Common myeloid progenitor, CD34-positive (primary cell): ENCODE data around the gene CEP295NL.
"Not testable (repeated sequence)": the region's sequence is repeated elsewhere in the genome, so short reads cannot be mapped to it uniquely, and the experiment has no call there.

Source experiments
- CTCF ChIA-PET: fragments of 350-600 bp; sonication (Branson Sonifier 250); formaldehyde crosslinking; loops from one replicate; lab custom pipeline; 2021; ENCODE audit warnings: antibody characterized with exemption; lab: Charles Lee
- POLR2A ChIA-PET: fragments of 350-600 bp; sonication (Branson Sonifier 250); formaldehyde crosslinking; loops from one replicate; lab custom pipeline; 2021; ENCODE audit warnings: antibody characterized with exemption; lab: Charles Lee
- DNase-seq, 3 donors: peaks; one replicate each; pipeline versions ENCODE4 v3.0.0 to v3.0.0-alpha.2; 2013
- H3K27ac ChIP-seq, 2 experiments: 1 replicate in 1 of 2; 2 replicates in 1 of 2; pipeline ENCODE4 v1.7.0; 2013; ENCODE audit warnings: inconsistent platforms in 2 of 2, low read length in 2 of 2, mild to moderate bottlenecking in 2 of 2, low read depth in 1 of 2, moderate library complexity in 1 of 2; ENCODE audit not compliant: severe bottlenecking in 2 of 2, insufficient read depth in 1 of 2, poor library complexity in 1 of 2
- H3K27me3 ChIP-seq, 5 experiments: replicated peaks in 2 of 5; 1 replicate in 3 of 5; 2 replicates in 2 of 5; pipeline versions ENCODE4 v1.6.1 to v1.7.0; 2013; ENCODE audit warnings: low read length in 4 of 5, mild to moderate bottlenecking in 2 of 5, moderate library complexity in 2 of 5, inconsistent platforms in 1 of 5; ENCODE audit not compliant: insufficient read depth in 5 of 5, control insufficient read depth in 4 of 5
- H3K36me3 ChIP-seq, 4 experiments: 1 replicate in 2 of 4; 2 replicates in 2 of 4; pipeline versions ENCODE4 v1.6.1 to v1.7.0; 2013; ENCODE audit warnings: low read length in 3 of 4, control low read depth in 1 of 4, mild to moderate bottlenecking in 1 of 4; ENCODE audit not compliant: control insufficient read depth in 4 of 4, insufficient read depth in 4 of 4
- H3K4me1 ChIP-seq, 4 experiments: 1 replicate in 3 of 4; 2 replicates in 1 of 4; pipeline versions ENCODE4 v1.6.1 to v1.7.1; 2013; ENCODE audit warnings: low read length in 3 of 4, mild to moderate bottlenecking in 3 of 4, control low read depth in 1 of 4, inconsistent platforms in 1 of 4, moderate library complexity in 1 of 4; ENCODE audit not compliant: control insufficient read depth in 4 of 4, insufficient read depth in 4 of 4; ENCODE audit errors: control extremely low read depth in 1 of 4
- H3K4me3 ChIP-seq, 7 experiments: 1 replicate in 4 of 7; 2 replicates in 3 of 7; pipeline versions ENCODE4 v1.5.1 to v1.7.0; 2013; ENCODE audit warnings: mild to moderate bottlenecking in 7 of 7, low read length in 6 of 7, moderate library complexity in 6 of 7, inconsistent platforms in 2 of 7, low read depth in 2 of 7, control low read depth in 1 of 7; ENCODE audit not compliant: insufficient read depth in 4 of 7, control insufficient read depth in 1 of 7; ENCODE audit errors: extremely low read depth in 1 of 7
- H3K9me3 ChIP-seq, 5 experiments: 1 replicate in 4 of 5; 2 replicates in 1 of 5; pipeline versions ENCODE4 v1.6.1 to v1.7.1; 2013; ENCODE audit warnings: low read length in 4 of 5, mild to moderate bottlenecking in 2 of 5, inconsistent platforms in 1 of 5, low read depth in 1 of 5, moderate library complexity in 1 of 5; ENCODE audit not compliant: control insufficient read depth in 4 of 5, insufficient read depth in 2 of 5; ENCODE audit errors: control extremely low read depth in 1 of 5
- WGBS: methylation state at CpG from one replicate; pipeline ENCODE4 v1.1.5; 2013; ENCODE audit not compliant: insufficient coverage; 5-methylcytosine and 5-hydroxymethylcytosine counted together

Gene CEP295NL

DNA sequence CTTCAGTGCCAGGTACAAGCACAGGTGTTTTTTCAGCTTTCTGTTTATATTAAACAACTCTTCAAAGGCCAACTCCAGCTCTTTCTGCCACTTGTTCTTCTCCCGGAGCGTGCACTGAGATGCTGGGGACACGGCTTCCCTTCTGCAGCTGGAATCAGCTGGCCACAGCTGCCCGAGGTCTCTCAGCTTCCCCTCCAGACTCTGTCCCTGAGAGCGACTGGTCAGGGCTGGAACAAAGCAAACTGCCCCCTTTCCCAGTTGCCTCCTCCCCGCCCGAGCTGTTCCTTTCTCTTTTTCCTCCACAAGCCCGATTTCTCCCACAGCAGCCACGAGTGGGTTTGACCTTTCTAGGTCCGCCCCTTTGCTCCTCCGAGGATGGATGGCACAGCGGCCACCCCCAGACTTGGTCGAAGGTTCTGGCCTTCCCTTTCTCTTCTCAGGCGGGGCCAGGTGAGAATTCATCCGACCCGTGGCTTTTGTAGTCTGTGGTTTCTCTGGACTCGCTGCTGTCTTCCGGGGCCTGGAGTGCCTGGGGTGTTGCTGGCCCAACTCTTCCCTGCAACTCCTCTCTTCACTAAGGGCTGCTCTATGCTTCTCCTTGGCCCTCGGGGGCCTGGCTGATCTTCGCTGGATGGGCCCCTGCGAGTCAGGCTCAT lies 11.5 kb downstream of the CEP295NL start:
- ChIA-PET POLR2A (no interaction called here), CTCF (interaction anchor here (1.0 to 2.1 kb wide), 6 partner anchors 11 to 27 kb away, joined by 3 to 5 read pairs (median 4); partner anchors contain the start of gene CEP295NL)
- DNase-seq = no peak
- Histone ChIP-seq H3K27ac (no peak overlapping the region), H3K4me1 (peaks cover 0 to 55% (median 46%) of the 10 kb centered on the region in 4 experiments), H3K36me3 (peaks cover 0 to 13% (median 1%) of the 10 kb centered on the region in 4 experiments), H3K9me3 (no peaks in the 10 kb centered on the region), H3K27me3 (no peaks in the 10 kb centered on the region), H3K4me3 (no peak overlapping the region)
- WGBS = 88% methylated on average over 19 of the region's 21 CpGs

DNA sequence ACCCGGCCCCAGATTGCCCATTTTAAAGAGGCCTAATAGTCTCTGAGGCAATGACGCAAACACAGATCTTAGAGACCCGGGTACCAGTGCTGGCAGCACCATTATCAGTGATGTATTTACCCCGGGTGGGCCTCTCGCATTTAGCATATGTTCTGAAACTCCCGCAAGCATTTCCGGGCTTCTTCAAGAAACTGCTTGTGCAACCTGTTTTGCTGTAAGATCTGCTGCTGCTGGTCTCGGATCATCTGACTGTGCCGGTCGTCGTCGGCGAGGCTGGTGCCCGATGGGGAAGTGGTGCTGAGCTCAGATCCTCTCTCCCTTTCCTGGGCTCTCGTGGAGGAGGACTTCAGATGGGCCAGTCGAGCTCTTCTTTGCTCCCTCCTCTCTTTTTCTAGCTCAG lies 12.5 kb downstream of the CEP295NL start:
- peaks cover 0 to 21% (median 1%) of the 10 kb centered on the region in 4 experiments for H3K36me3 ChIP-seq
- POLR2A ChIA-PET = interaction anchor here (0.7 kb wide), 1 partner anchor 27 kb away, joined by 7 read pairs; no protein-coding TSS in a partner anchor

DNA sequence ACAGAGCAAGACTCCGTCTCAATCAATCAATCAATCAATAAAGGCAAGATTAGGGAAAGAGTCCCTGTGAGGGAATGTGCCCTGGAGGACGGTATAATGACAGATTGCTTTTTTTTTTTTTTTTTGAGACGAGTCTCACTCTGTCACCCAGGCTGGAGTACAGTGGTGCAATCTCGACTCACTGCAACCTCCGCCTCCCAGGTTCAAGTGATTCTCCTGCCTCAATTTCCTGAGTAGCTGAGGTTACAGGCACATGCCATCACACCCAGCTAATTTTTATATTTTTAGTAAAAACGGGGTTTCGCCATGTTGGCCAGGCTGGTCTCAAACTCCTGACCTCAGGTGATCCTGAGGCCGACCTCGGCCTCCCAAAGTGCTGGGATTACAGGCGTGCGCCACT lies 12.9 kb downstream of the CEP295NL start:
- peaks cover 0 to 69% (median 50%) of the 10 kb centered on the region in 4 experiments for H3K4me1 ChIP-seq

More for the DNA sequence above, 12.5 kb downstream of the CEP295NL start:
- Histone ChIP-seq H3K9me3 (no peaks in the 10 kb centered on the region), H3K27me3 (no peaks in the 10 kb centered on the region), H3K27ac (peak overlapping the region in 1 of 2 experiments; percentile 9), H3K4me3 (no peak overlapping the region), H3K4me1 (peaks cover 0 to 65% (median 49%) of the 10 kb centered on the region in 4 experiments)
- peak; percentile 70 to 94 (median 88) for DNase-seq
- WGBS = 41% methylated on average over 16 of the region's 16 CpGs
- CTCF ChIA-PET = interaction anchor here (0.7 to 1.6 kb wide), 6 partner anchors 10 to 81 kb away, joined by 3 to 5 read pairs (median 3); no protein-coding TSS in a partner anchor

DNA sequence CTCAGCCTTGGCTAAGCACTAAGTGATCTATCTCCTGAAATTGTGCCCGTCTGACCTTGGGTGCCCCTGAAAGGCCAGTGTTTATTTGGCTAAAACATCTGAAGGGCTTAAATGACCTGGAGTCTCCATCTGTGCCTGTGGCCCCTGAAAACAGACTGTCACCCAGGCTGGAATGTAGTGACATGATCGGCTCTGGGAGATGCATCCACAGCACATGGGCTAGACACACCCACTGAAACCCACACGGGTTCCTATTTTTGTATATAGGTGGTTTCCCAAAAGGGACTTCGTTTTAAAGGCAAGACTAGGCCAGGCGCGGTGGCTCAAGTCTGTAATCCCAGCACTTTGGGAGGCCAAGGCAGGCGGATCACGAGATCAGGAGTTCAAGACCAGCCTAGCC lies 13.5 kb downstream of the CEP295NL start:
- Histone ChIP-seq H3K9me3 (no peaks in the 10 kb centered on the region), H3K27me3 (no peaks in the 10 kb centered on the region), H3K4me1 (peaks cover 0 to 75% (median 53%) of the 10 kb centered on the region in 4 experiments), H3K4me3 (no peak overlapping the region), H3K27ac (peak overlapping the region in 1 of 2 experiments; percentile 34), H3K36me3 (peaks cover 0 to 21% (median 1%) of the 10 kb centered on the region in 4 experiments)
- CTCF ChIA-PET = interaction anchor here (1.1 to 1.6 kb wide), 2 partner anchors 27 to 82 kb away, joined by 3 to 5 read pairs; no protein-coding TSS in a partner anchor
- POLR2A ChIA-PET = no interaction called here
- 76% methylated on average over 7 of the region's 8 CpGs for WGBS
- peak in 2 of 3 donors; percentile 52 to 58 for DNase-seq

More for the DNA sequence above, 12.9 kb downstream of the CEP295NL start:
- H3K9me3 ChIP-seq, DNase-seq, H3K27ac ChIP-seq, H3K4me3 ChIP-seq, H3K27me3 ChIP-seq: not testable (repeated sequence)
- H3K36me3 ChIP-seq = peaks cover 0 to 21% (median 1%) of the 10 kb centered on the region in 4 experiments
- ChIA-PET POLR2A (interaction anchor here (0.7 kb wide), 1 partner anchor 28 kb away, joined by 7 read pairs; no protein-coding TSS in a partner anchor), CTCF (interaction anchor here (1.1 to 1.6 kb wide), 2 partner anchors 26 to 82 kb away, joined by 3 to 5 read pairs; no protein-coding TSS in a partner anchor)
- WGBS = 81% methylated on average over 8 of the region's 11 CpGs

DNA sequence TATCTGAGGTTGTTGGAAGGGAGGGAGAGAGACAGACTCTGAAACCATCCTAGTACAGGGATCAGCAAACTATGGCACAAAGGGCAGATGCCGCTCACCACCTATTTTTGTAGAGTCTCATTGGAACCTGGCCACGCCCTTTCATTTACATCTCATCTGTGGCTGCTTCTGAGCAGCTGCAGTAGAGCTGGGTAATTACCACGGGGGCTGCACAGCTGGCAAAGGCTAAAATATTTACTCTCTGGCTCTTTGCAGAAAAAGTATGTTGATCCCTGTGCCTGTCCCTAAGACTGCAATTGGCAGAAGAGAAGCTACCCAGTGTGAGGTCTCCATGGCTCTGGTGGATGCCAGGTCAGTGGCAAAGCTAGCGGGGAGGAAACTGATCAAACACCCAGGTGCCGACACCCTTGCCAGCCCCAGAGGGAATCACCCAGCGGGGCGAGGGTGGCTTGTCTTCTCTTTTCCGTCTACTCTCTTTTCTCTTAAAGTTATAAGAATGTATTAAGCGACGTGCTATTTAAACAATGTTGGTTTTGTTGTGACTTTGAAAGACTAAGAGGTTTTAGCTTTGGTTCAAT lies 14.0 kb downstream of the CEP295NL start:
- H3K36me3 ChIP-seq = peaks cover 0 to 21% (median 1%) of the 10 kb centered on the region in 4 experiments
- H3K27ac ChIP-seq = peak overlapping the region in 1 of 2 experiments; percentile 34
- no peak overlapping the region for H3K4me3 ChIP-seq
- H3K9me3 ChIP-seq = no peaks in the 10 kb centered on the region
- 93% methylated on average over 7 of the region's 10 CpGs for WGBS
- DNase-seq = no peak
- ChIA-PET POLR2A (no interaction called here), CTCF (interaction anchor here (1.2 kb wide), 1 partner anchor 73 kb away, joined by 3 read pairs; no protein-coding TSS in a partner anchor)
- H3K27me3 ChIP-seq = no peaks in the 10 kb centered on the region
- peaks cover 0 to 78% (median 56%) of the 10 kb centered on the region in 4 experiments for H3K4me1 ChIP-seq

DNA sequence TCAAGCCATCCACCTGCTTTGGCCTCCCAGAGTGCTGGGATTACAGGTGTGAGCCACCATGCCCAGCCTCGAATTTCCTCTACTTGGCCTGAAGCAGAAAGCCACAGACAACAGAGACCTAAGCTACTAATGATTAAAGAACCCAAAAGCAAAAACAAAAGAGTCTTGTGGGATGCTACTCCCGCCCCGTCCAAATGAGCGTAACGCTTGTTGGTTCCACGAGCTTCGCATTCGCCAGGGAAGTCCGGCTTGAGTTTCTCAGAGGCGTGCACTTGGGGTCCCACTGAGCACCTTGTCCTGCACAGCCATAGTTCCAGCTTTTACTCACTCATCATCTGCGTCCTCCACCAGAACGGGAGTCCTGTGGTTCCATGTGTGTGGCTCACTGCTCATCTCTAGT lies 16.0 kb downstream of the CEP295NL start:
- Histone ChIP-seq H3K9me3 (no peaks in the 10 kb centered on the region), H3K27me3 (no peaks in the 10 kb centered on the region), H3K36me3 (peaks cover 0 to 15% (median 1%) of the 10 kb centered on the region in 4 experiments), H3K4me1 (peaks cover 0 to 78% (median 56%) of the 10 kb centered on the region in 4 experiments), H3K27ac (no peak overlapping the region), H3K4me3 (no peak overlapping the region)
- 95% methylated on average over 10 of the region's 12 CpGs for WGBS
- no peak for DNase-seq
- ChIA-PET POLR2A (no interaction called here), CTCF (interaction anchor here (1.5 to 1.7 kb wide), 2 partner anchors 9 to 14 kb away, joined by 4 to 5 read pairs; no protein-coding TSS in a partner anchor)
